Activated CD8-positive, alpha-beta T cell treated with anti-CD3 and anti-CD28 coated beads for 36 hours (primary cell): ENCODE results near the gene WBP1. TPM values are rescaled to one million over a fixed set of nuclear protein-coding genes. Genes with fewer than 3 reads are reported as not detected.
"Not testable (repeated sequence)": the region's sequence is repeated elsewhere in the genome, so short reads cannot be mapped to it uniquely, and the experiment has no call there.

ENCODE experiments used
- ATAC-seq: fragments of 200-7000 bp; cut with Tn5 transposase; one replicate; pipeline ENCODE4 v1.10.0; 2021; ENCODE audit warnings: mild to moderate bottlenecking, moderate library complexity
- CTCF ChIA-PET: fragments of 350-600 bp; sonication (Branson Sonifier 250); formaldehyde crosslinking; loops from one replicate; lab custom pipeline; 2021; ENCODE audit warnings: antibody characterized with exemption; lab: Charles Lee
- POLR2A ChIA-PET: fragments of 350-600 bp; sonication (Branson Sonifier 250); formaldehyde crosslinking; loops from one replicate; lab custom pipeline; 2021; ENCODE audit warnings: antibody characterized with exemption; lab: Charles Lee
- DNase-seq: peaks from one replicate; pipeline ENCODE4 v3.0.0-alpha.2; 2020
- H3K27ac Mint-ChIP-seq: one replicate; pipeline ENCODE4 v1.8.0; 2021; ENCODE audit warnings: mild to moderate bottlenecking, mixed read lengths
- H3K27me3 Mint-ChIP-seq: one replicate; pipeline ENCODE4 v1.8.0; 2021; ENCODE audit warnings: mixed read lengths
- H3K36me3 Mint-ChIP-seq: one replicate; pipeline ENCODE4 v1.8.0; 2021; ENCODE audit warnings: low read depth, mixed read lengths
- H3K4me1 Mint-ChIP-seq: one replicate; pipeline ENCODE4 v1.8.0; 2021; ENCODE audit warnings: low read depth, mixed read lengths
- H3K4me3 Mint-ChIP-seq: one replicate; pipeline ENCODE4 v1.8.0; 2021; ENCODE audit warnings: mild to moderate bottlenecking, moderate library complexity, mixed read lengths
- H3K9me3 Mint-ChIP-seq: one replicate; pipeline ENCODE4 v1.8.0; 2021; ENCODE audit warnings: mixed read lengths
- CTCF ChIP-seq: fragments of 200-600 bp; IDR thresholded peaks from one replicate; pipeline ENCODE4 v1.8.0; 2022; ENCODE audit warnings: antibody characterized with exemption, mild to moderate bottlenecking
- intact Hi-C: fragments of 100-400 bp; cut with micrococcal nuclease; formaldehyde crosslinking; loops from one replicate; pipeline ENCODE4 v1.10.0; 2022
- total RNA-seq, 2 experiments: library from RNA; stranded (reverse); gene quantifications; one replicate each; pipeline ENCODE4 v1.2.3, GENCODE V29; 2021

The WBP1 gene
- total RNA-seq, 2 experiments from 2014 or later = 20.3 to 23.0 TPM

- ATAC-seq (no peak), DNase-seq (no peak)
- Mint-ChIP-seq H3K4me3 (peak overlapping the region; percentile 86), H3K4me1 (peaks cover 28% of the 10 kb centered on the region), H3K9me3 (no peaks in the 10 kb centered on the region), H3K36me3 (peaks cover 29% of the 10 kb centered on the region), H3K27me3 (no peaks in the 10 kb centered on the region), H3K27ac (no peak overlapping the region)
- CTCF ChIA-PET = interaction anchor here (1.0 to 5.9 kb wide), 15 partner anchors 9 to 147 kb away, joined by 3 to 108 read pairs (median 9); partner anchors contain the start of genes INO80B, LBX2, MOGS and MRPL53
- intact Hi-C loops = loop anchor here (5.0 kb wide), 1 partner anchor 51 kb away; no protein-coding TSS in a partner anchor
- TF ChIP-seq CTCF = no peak
- POLR2A ChIA-PET = interaction anchor here (0.6 to 4.2 kb wide), 11 partner anchors 8 to 190 kb away, joined by 3 to 48 read pairs (median 10); partner anchors contain the start of genes AUP1, HTRA2, INO80B and LBX2
Observed at GRCh38 chr2:74481431-74481830, 23.2 kb downstream of the WBP1 start.

GRCh38 chr2:74481961-74482800 lies 23.9 kb downstream of the WBP1 start:
- peak; percentile 46 for ATAC-seq
- Mint-ChIP-seq H3K27ac (peak overlapping the region; percentile 100), H3K36me3 (peaks cover 27% of the 10 kb centered on the region), H3K27me3 (no peaks in the 10 kb centered on the region), H3K4me3 (peak overlapping the region; percentile 86), H3K9me3 (no peaks in the 10 kb centered on the region), H3K4me1 (peaks cover 28% of the 10 kb centered on the region)
- intact Hi-C loops = loop anchor here (2.0 to 5.0 kb wide), 2 partner anchors 27 to 50 kb away; partner anchors contain the start of gene INO80B
- ChIA-PET POLR2A (interaction anchor here (0.6 to 4.2 kb wide), 19 partner anchors 9 to 283 kb away, joined by 3 to 48 read pairs (median 4); partner anchors contain the start of genes AUP1, HTRA2, INO80B and LBX2), CTCF (interaction anchor here (0.7 to 5.9 kb wide), 27 partner anchors 8 to 117 kb away, joined by 3 to 108 read pairs (median 5); partner anchors contain the start of genes AUP1, HTRA2, INO80B and LBX2)
- DNase-seq = peak; percentile 68
- TF ChIP-seq CTCF = no peak

GRCh38 chr2:74482801-74483674 lies 24.8 kb downstream of the WBP1 start, which contains the start of the genes CCDC142 and TTC31:
Gene CCDC142, minus strand, starts transcription at chr2:74482998. Its CDS starts 161 bp downstream, at chr2:74482837.
Gene TTC31, plus strand, starts transcription at chr2:74483081. Its CDS starts 15 bp downstream, at chr2:74483096.
- ATAC-seq = peak; percentile 93
- peak within 1 kb of the TSS; percentile 86 for H3K4me3 Mint-ChIP-seq
- H3K36me3 Mint-ChIP-seq = peaks cover 22% of the 10 kb centered on the region
- peaks cover 25% of the 10 kb centered on the region for H3K4me1 Mint-ChIP-seq
- CTCF ChIA-PET = interaction anchor here (0.7 to 5.9 kb wide), 29 partner anchors 9 to 116 kb away, joined by 3 to 108 read pairs (median 4); partner anchors contain the start of genes AUP1, HTRA2, INO80B and LBX2
- H3K27me3 Mint-ChIP-seq = no peaks in the 10 kb centered on the region
- intact Hi-C loops = loop anchor here (1.0 to 5.0 kb wide), 3 partner anchors 28 to 104 kb away; partner anchors contain the start of gene INO80B
- peak within 1 kb of the TSS; percentile 100 for H3K27ac Mint-ChIP-seq
- H3K9me3 Mint-ChIP-seq = no peaks in the 10 kb centered on the region
- DNase-seq = peak; percentile 98
- peak; percentile 83 for TF ChIP-seq CTCF
- POLR2A ChIA-PET = interaction anchor here (0.7 to 4.2 kb wide), 17 partner anchors 10 to 284 kb away, joined by 3 to 48 read pairs (median 4); partner anchors contain the start of genes AUP1, HTRA2, INO80B and LBX2

GRCh38 chr2:74483675-74484164 lies 25.5 kb downstream of the WBP1 start:
- POLR2A ChIA-PET = interaction anchor here (0.6 to 4.2 kb wide), 10 partner anchors 10 to 106 kb away, joined by 3 to 48 read pairs (median 8); partner anchors contain the start of genes AUP1, HTRA2, INO80B and MRPL53
- not testable (repeated sequence) for H3K27me3 Mint-ChIP-seq, H3K9me3 Mint-ChIP-seq, ATAC-seq, DNase-seq
- Mint-ChIP-seq H3K27ac (peak overlapping the region; percentile 100), H3K36me3 (peaks cover 22% of the 10 kb centered on the region), H3K4me3 (peak overlapping the region; percentile 86), H3K4me1 (peaks cover 25% of the 10 kb centered on the region)
- intact Hi-C loops = loop anchor here (1.0 to 5.0 kb wide), 3 partner anchors 29 to 104 kb away; partner anchors contain the start of gene INO80B
- CTCF ChIA-PET = interaction anchor here (0.7 to 5.9 kb wide), 16 partner anchors 10 to 103 kb away, joined by 3 to 108 read pairs (median 7); partner anchors contain the start of genes AUP1, HTRA2, INO80B and LBX2
